D721Med (cell line): ENCODE measurements around the gene TMEM123.

Experiments used
- DNase-seq: peaks from one replicate; pipeline ENCODE4 v3.0.0; 2011; ENCODE audit warnings: low spot score; ENCODE audit not compliant: insufficient read length
- FAIRE-seq: peaks from 2 replicates; lab custom pipeline; 2011; peaks lifted over from hg19 to GRCh38; lab: Jason Lieb, UNC
- TF ChIP-seq, protein P1 (sequence below): IDR thresholded peaks from 2 replicates; pipeline ENCODE4 v1.5.1; 2012; ENCODE audit warnings: mild to moderate bottlenecking, control low read depth; ENCODE audit not compliant: insufficient read depth; ENCODE audit errors: missing control alignments

The TMEM123 gene

DNA sequence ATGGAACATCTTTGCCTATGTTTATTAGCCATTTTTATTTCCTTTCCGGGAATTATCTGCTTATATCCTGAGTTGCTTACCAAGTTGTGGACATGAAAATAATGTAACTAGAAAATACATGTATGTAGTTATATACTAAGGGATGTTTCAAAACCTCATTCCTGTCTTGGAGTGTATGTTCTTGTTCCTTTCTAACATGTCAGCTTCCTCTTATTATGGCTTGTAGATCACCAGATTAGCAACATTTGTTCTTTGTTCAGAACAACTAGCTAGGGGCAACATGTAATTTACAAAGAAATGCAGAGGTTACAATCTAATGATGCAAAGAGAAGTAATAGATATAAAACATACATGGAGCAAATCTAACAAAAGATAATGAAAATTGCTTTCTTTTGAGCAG, 13.1 kb upstream of the TMEM123 start:
- TF ChIP-seq, protein P1, sequence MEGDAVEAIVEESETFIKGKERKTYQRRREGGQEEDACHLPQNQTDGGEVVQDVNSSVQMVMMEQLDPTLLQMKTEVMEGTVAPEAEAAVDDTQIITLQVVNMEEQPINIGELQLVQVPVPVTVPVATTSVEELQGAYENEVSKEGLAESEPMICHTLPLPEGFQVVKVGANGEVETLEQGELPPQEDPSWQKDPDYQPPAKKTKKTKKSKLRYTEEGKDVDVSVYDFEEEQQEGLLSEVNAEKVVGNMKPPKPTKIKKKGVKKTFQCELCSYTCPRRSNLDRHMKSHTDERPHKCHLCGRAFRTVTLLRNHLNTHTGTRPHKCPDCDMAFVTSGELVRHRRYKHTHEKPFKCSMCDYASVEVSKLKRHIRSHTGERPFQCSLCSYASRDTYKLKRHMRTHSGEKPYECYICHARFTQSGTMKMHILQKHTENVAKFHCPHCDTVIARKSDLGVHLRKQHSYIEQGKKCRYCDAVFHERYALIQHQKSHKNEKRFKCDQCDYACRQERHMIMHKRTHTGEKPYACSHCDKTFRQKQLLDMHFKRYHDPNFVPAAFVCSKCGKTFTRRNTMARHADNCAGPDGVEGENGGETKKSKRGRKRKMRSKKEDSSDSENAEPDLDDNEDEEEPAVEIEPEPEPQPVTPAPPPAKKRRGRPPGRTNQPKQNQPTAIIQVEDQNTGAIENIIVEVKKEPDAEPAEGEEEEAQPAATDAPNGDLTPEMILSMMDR: no peak
- no peak for FAIRE-seq

DNA sequence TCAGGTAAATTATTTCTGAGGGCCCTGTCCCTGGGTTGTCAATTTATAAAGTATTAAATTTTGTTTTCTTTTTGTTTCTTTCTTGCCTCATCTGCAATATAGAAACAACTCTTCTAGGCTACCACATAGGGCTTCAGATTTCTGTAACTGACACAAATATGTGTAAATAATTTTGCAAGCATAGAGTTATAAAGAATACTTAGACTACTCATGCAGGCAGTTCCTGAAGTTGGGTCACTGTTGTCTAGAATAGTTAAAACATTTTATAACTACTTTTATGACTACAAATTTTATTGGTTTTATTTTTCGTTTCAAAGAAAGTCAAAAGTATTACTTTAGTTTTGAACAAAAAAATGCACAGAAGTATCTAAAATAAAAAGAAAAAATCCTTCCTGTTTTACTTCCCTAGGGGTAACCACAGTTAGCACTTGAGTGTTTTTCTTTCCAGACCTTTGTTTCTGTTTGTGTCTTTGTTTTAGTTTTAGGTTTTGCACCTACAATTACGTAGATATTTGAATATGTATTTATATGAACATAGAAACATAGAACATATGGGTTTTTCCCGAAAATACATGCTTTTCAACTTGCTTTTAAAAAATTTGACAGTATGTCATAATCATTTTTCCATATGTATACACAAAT, 12.4 kb upstream of the TMEM123 start:
- DNase-seq (no peak), FAIRE-seq (no peak)
- TF ChIP-seq, protein P1: no peak

More for the DNA sequence above, 13.1 kb upstream of the TMEM123 start:
- no peak for DNase-seq

DNA sequence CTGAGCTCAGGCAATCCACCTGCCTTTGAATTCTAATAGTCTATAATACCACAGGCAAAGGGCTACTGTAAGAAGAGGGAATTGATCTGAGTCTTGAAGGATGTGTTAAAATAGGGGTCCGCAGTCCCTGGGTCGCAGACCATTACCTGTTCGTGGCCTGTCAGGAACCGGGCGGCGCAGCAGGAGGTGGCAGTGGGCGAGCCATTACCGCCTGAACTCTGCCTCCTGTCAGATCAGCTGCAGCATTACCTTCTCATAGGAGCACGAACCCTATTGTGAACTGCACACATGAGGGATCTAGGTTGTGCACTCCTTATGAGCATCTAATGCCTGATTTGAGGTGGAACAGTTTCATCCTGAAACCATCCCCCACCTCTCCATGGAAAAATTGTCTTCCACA, 11.5 kb upstream of the TMEM123 start:
- TF ChIP-seq, protein P1: no peak
- DNase-seq: no peak
- FAIRE-seq: no peak

DNA sequence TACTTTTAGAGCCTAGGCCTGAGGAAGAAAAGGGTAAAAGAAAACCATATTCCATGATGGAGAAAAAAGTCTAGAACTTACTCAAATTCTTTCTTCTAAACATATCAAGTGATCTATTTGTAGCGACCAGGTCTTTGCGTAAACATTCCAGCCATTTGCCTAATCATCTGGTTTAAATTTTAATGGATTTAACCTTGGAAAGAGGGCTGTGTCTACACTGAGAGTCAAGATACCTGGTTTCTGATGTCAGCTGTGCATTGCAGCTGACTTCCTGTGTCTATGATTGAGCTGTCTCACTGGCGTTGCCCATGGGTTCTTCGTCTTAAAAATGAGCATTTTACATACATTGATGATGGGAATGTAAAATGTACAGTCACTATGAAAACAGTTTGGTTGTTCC, 10.0 kb upstream of the TMEM123 start:
- DNase-seq: no peak
- FAIRE-seq: no peak
- TF ChIP-seq, protein P1: no peak

DNA sequence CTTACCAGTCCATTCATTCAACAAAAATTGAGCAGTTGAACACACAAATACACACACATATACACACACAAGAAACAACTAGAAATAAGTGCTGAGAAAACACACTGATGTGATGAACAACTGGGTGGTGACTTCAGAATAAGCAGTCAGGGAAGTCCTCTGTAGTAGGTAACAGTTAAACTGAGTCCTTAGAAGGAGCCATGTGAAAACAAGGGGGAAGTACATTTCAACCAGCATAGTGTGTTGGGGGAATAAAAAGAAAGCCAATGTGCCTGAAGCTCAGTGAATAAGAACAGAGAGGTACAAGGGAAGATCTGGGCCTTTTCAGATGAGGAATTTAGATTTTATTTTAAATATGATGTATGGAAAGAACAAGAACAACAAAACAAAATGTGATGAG, 6.8 kb upstream of the TMEM123 start:
- DNase-seq (no peak), FAIRE-seq (no peak)
- TF ChIP-seq, protein P1: no peak

DNA sequence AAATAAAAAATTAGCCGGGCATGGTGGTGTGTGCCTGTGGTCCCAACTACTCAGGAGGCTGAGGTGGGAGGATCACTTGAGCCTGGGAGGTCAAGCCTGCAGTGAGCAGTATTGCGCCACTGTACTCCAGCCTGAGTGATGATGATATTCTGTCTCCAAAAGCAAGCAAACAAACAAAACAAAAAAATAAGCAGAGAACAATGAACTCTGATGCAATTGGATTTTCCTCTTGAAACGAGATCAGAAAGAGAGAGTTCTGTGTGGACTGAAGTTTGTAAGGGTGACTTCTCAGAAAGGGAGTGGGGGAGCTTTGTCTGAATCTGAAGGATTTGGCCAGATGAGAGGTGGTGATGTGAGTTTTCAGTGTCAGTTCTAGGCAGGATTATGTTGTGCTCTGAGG, 6.0 kb upstream of the TMEM123 start:
- no peak for DNase-seq
- no peak for FAIRE-seq
- TF ChIP-seq, protein P1: no peak

DNA sequence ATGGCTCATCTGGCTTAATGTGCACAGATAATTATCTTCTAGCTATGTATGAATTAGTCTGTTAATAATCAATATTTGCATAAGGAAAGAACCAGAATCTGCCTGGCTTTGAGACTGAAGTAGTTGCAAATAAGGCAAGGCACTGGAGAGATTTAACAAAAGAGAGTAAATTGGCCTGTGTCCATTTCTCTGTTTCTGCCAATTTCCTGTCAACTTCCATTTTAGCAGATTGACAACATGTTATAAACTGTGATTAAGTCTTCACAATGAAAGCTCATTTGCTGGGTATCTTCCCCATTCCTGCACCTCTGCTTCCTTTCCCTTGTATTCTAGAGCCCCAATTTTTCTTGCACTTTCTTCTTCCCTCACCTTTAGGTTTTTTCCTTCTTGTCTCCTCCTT, 5.3 kb upstream of the TMEM123 start:
- no peak for FAIRE-seq
- TF ChIP-seq, protein P1: no peak
- no peak for DNase-seq
